Measurements from ENCODE around the gene CC2D2B. TPM values are rescaled to one million over a fixed set of nuclear protein-coding genes. Genes with fewer than 3 reads are reported as not detected.

Gene CC2D2B
- polyA plus RNA-seq (2013, experiment 1 of 2): 0.44 TPM
- polyA plus RNA-seq (2013, experiment 2 of 2): 0.66 TPM

GRCh38 chr10:95907456-95908253 lies at the start of gene CC2D2B:
Gene CC2D2B (plus strand): TSS chr10:95907975. CDS start chr10:95911324, 3,349 bp downstream.
- peaks cover 3% of the 10 kb centered on the region for H3K4me1 ChIP-seq (ENCODE audit: control insufficient read depth, insufficient read depth, low read length, poor library complexity, severe bottlenecking)
- H3K9me3 ChIP-seq (ENCODE audit: control insufficient read depth, low read length): no peaks in the 10 kb centered on the region
- H3K4me3 ChIP-seq (ENCODE audit: extremely low read depth, insufficient read depth, low read length, poor library complexity, severe bottlenecking): peak within 1 kb of the TSS; percentile 63
- peak within 1 kb of the TSS; percentile 71 for H3K27ac ChIP-seq (ENCODE audit: low read depth, low read length, severe bottlenecking)
- WGBS, 2 experiments (ENCODE audit: insufficient coverage in 2 of 2): 0 to 1% methylated on average over 47 to 59 of the region's 69 CpGs
- peaks cover 28% of the 10 kb centered on the region for H3K36me3 ChIP-seq (ENCODE audit: control insufficient read depth, insufficient read depth, low read length)

- WGBS, 2 experiments (ENCODE audit: insufficient coverage in 2 of 2): 86 to 95% methylated on average over 3 of the region's 3 CpGs
Observed at GRCh38 chr10:95860166-95860940, 47.4 kb upstream of the CC2D2B start.

GRCh38 chr10:95861386-95861785 lies 46.4 kb upstream of the CC2D2B start:
- no peaks in the 10 kb centered on the region for H3K9me3 ChIP-seq (ENCODE audit: control insufficient read depth, low read length)
- no peak overlapping the region for H3K4me3 ChIP-seq (ENCODE audit: extremely low read depth, insufficient read depth, low read length, poor library complexity, severe bottlenecking)
- WGBS, 2 experiments (ENCODE audit: insufficient coverage in 2 of 2): 88 to 95% methylated on average over 2 of the region's 2 CpGs
- H3K4me1 ChIP-seq (ENCODE audit: control insufficient read depth, insufficient read depth, low read length, poor library complexity, severe bottlenecking): peaks cover 5% of the 10 kb centered on the region
- no peak overlapping the region for H3K27ac ChIP-seq (ENCODE audit: low read depth, low read length, severe bottlenecking)
- no peaks in the 10 kb centered on the region for H3K36me3 ChIP-seq (ENCODE audit: control insufficient read depth, insufficient read depth, low read length)

More at GRCh38 chr10:95860166-95860940, 47.4 kb upstream of the CC2D2B start:
- Histone ChIP-seq H3K36me3 (ENCODE audit: control insufficient read depth, insufficient read depth, low read length) (no peaks in the 10 kb centered on the region), H3K27ac (ENCODE audit: low read depth, low read length, severe bottlenecking) (no peak overlapping the region), H3K9me3 (ENCODE audit: control insufficient read depth, low read length) (no peaks in the 10 kb centered on the region), H3K4me3 (ENCODE audit: extremely low read depth, insufficient read depth, low read length, poor library complexity, severe bottlenecking) (no peak overlapping the region), H3K4me1 (ENCODE audit: control insufficient read depth, insufficient read depth, low read length, poor library complexity, severe bottlenecking) (peaks cover 5% of the 10 kb centered on the region)

GRCh38 chr10:95864906-95865813 lies 42.6 kb upstream of the CC2D2B start:
- WGBS, 2 experiments (ENCODE audit: insufficient coverage in 2 of 2): 51 to 100% methylated on average over 1 to 6 of the region's 7 CpGs
- Histone ChIP-seq H3K9me3 (ENCODE audit: control insufficient read depth, low read length) (no peaks in the 10 kb centered on the region), H3K4me3 (ENCODE audit: extremely low read depth, insufficient read depth, low read length, poor library complexity, severe bottlenecking) (no peak overlapping the region), H3K36me3 (ENCODE audit: control insufficient read depth, insufficient read depth, low read length) (peaks cover 7% of the 10 kb centered on the region), H3K4me1 (ENCODE audit: control insufficient read depth, insufficient read depth, low read length, poor library complexity, severe bottlenecking) (no peaks in the 10 kb centered on the region), H3K27ac (ENCODE audit: low read depth, low read length, severe bottlenecking) (no peak overlapping the region)

- Histone ChIP-seq H3K4me1 (ENCODE audit: control insufficient read depth, insufficient read depth, low read length, poor library complexity, severe bottlenecking) (no peaks in the 10 kb centered on the region), H3K4me3 (ENCODE audit: extremely low read depth, insufficient read depth, low read length, poor library complexity, severe bottlenecking) (no peak overlapping the region), H3K36me3 (ENCODE audit: control insufficient read depth, insufficient read depth, low read length) (peaks cover 14% of the 10 kb centered on the region), H3K27ac (ENCODE audit: low read depth, low read length, severe bottlenecking) (no peak overlapping the region), H3K9me3 (ENCODE audit: control insufficient read depth, low read length) (no peaks in the 10 kb centered on the region)
- 85 to 91% methylated on average over 6 of the region's 6 CpGs for WGBS, 2 experiments (ENCODE audit: insufficient coverage in 2 of 2)
Observed at GRCh38 chr10:95865814-95866466, 41.8 kb upstream of the CC2D2B start.

- 75% methylated on average over 1 of the region's 2 CpGs; no CpG with 5 or more reads in 1 of the 2 experiments for WGBS, 2 experiments (ENCODE audit: insufficient coverage in 2 of 2)
- Histone ChIP-seq H3K4me1 (ENCODE audit: control insufficient read depth, insufficient read depth, low read length, poor library complexity, severe bottlenecking) (no peaks in the 10 kb centered on the region), H3K4me3 (ENCODE audit: extremely low read depth, insufficient read depth, low read length, poor library complexity, severe bottlenecking) (no peak overlapping the region), H3K27ac (ENCODE audit: low read depth, low read length, severe bottlenecking) (no peak overlapping the region), H3K36me3 (ENCODE audit: control insufficient read depth, insufficient read depth, low read length) (peaks cover 15% of the 10 kb centered on the region), H3K9me3 (ENCODE audit: control insufficient read depth, low read length) (no peaks in the 10 kb centered on the region)
Observed at GRCh38 chr10:95866467-95866842, 41.3 kb upstream of the CC2D2B start.

- Histone ChIP-seq H3K27ac (ENCODE audit: low read depth, low read length, severe bottlenecking) (no peak overlapping the region), H3K4me1 (ENCODE audit: control insufficient read depth, insufficient read depth, low read length, poor library complexity, severe bottlenecking) (no peaks in the 10 kb centered on the region), H3K9me3 (ENCODE audit: control insufficient read depth, low read length) (no peaks in the 10 kb centered on the region), H3K4me3 (ENCODE audit: extremely low read depth, insufficient read depth, low read length, poor library complexity, severe bottlenecking) (no peak overlapping the region), H3K36me3 (ENCODE audit: control insufficient read depth, insufficient read depth, low read length) (peaks cover 19% of the 10 kb centered on the region)
- 93 to 100% methylated on average over 1 to 2 of the region's 4 CpGs for WGBS, 2 experiments (ENCODE audit: insufficient coverage in 2 of 2)
Observed at GRCh38 chr10:95867866-95868265, 39.9 kb upstream of the CC2D2B start.

- peaks cover 48% of the 10 kb centered on the region for H3K36me3 ChIP-seq (ENCODE audit: control insufficient read depth, insufficient read depth, low read length)
- H3K9me3 ChIP-seq (ENCODE audit: control insufficient read depth, low read length): peaks cover 6% of the 10 kb centered on the region
- H3K27ac ChIP-seq (ENCODE audit: low read depth, low read length, severe bottlenecking): no peak overlapping the region
- H3K4me1 ChIP-seq (ENCODE audit: control insufficient read depth, insufficient read depth, low read length, poor library complexity, severe bottlenecking): no peaks in the 10 kb centered on the region
- no peak overlapping the region for H3K4me3 ChIP-seq (ENCODE audit: extremely low read depth, insufficient read depth, low read length, poor library complexity, severe bottlenecking)
- WGBS, 2 experiments (ENCODE audit: insufficient coverage in 2 of 2): 44 to 45% methylated on average over 2 of the region's 2 CpGs
Observed at GRCh38 chr10:95872158-95872711, 35.5 kb upstream of the CC2D2B start.

- H3K27ac ChIP-seq (ENCODE audit: low read depth, low read length, severe bottlenecking): no peak overlapping the region
- H3K4me3 ChIP-seq (ENCODE audit: extremely low read depth, insufficient read depth, low read length, poor library complexity, severe bottlenecking): no peak overlapping the region
- whole genome bisulfite sequencing, 2 experiments (ENCODE audit: insufficient coverage in 2 of 2): 100% methylated on average over 2 of the region's 2 CpGs
- H3K9me3 ChIP-seq (ENCODE audit: control insufficient read depth, low read length): peaks cover 6% of the 10 kb centered on the region
- H3K36me3 ChIP-seq (ENCODE audit: control insufficient read depth, insufficient read depth, low read length): peaks cover 43% of the 10 kb centered on the region
- H3K4me1 ChIP-seq (ENCODE audit: control insufficient read depth, insufficient read depth, low read length, poor library complexity, severe bottlenecking): no peaks in the 10 kb centered on the region
Observed at GRCh38 chr10:95873139-95873538, 34.6 kb upstream of the CC2D2B start.

Data from mesodermal cell (in vitro differentiated cells).